GM19043 (cell line): ENCODE results near the gene TGFBR3.

Experiments used
- ATAC-seq: cut with Tn5 transposase; IDR thresholded peaks from one replicate; pipeline ENCODE4 v1.9.1; 2021; ENCODE audit warnings: low read depth; ENCODE audit not compliant: unreplicated experiment

TGFBR3 gene

GRCh38 chr1:91803847-91804545 is 82.0 kb downstream of the TGFBR3 start:
- peak; percentile 83 for ATAC-seq

GRCh38 chr1:91803123-91803522 is 82.8 kb downstream of the TGFBR3 start:
- ATAC-seq = no peak

DNA sequence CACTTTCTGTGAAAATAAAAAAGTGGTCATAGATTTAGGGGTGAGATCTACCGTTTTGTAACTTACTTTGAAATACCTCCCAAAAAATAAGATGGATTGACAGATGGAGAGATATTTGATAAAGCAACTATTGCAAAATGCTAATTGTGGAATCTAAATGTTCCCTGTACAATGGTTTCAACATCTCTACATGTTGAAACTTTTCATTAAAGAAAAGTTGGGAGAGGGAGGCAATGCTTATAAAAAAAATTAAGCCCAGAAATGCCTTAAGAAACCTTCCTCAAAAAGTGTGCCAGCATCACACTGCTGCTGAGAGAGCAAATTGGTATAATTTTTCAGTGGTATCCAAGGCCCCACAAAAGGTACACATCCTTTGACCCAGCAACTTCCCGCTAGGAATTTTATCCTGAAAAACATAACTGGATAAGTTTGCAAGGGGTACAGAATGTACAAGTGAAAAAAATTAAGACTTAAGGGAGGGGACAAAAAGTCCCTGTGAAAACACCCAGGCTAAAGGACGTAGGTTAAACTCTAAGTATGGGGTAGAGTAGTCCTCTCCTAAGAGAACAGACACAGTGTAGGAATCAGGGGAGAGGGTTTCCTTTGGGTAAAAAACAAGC is 84.3 kb downstream of the TGFBR3 start:
- no peak for ATAC-seq

DNA sequence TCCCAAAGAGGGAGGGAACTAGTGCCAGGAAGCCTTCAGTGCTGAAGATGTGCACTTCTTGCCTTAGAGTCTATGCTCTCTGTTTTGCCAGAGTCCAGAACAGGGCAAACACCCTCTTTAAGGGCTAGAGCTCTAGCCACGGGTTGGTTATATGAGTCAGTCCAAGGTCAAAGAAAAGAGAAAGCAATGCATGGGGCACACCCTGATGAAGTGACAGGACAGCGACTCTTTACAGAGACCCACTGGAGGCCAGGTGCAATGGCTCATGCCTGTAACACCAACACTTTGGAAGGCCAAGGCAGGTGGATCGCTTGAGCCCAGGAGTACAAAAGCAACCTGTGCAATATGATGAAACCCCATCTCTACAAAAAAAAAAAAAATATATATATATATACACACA is 86.1 kb downstream of the TGFBR3 start:
- no peak for ATAC-seq

- ATAC-seq = no peak
Measured at GRCh38 chr1:91799159-91799558, 86.8 kb downstream of the TGFBR3 start.

- no peak for ATAC-seq
Measured at GRCh38 chr1:91798740-91799139, 87.2 kb downstream of the TGFBR3 start.

GRCh38 chr1:91798241-91798648 is 87.7 kb downstream of the TGFBR3 start:
- ATAC-seq = no peak

DNA sequence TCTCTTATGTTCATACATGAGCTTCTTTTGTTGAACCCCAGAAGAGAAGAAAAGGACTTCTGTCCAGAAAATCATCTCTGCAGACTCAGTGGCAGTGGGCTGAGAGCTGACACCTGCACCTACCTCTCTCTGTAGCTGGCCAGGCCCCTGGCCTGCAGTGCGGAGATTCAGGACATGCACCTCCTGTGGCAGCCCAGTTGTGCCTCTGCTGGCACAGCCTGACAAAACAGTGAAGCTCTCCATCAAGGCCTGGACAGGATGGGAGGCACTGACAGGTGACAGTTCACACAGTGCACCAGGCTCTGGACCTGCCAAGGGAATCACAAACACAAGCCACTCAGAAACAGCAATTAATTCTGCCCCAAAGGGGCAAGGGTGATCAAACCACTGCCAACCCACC is 88.8 kb downstream of the TGFBR3 start:
- ATAC-seq = no peak

- no peak for ATAC-seq
Measured at GRCh38 chr1:91796390-91796654, 89.6 kb downstream of the TGFBR3 start.

- ATAC-seq = no peak
Measured at GRCh38 chr1:91795591-91796389, 90.2 kb downstream of the TGFBR3 start.

DNA sequence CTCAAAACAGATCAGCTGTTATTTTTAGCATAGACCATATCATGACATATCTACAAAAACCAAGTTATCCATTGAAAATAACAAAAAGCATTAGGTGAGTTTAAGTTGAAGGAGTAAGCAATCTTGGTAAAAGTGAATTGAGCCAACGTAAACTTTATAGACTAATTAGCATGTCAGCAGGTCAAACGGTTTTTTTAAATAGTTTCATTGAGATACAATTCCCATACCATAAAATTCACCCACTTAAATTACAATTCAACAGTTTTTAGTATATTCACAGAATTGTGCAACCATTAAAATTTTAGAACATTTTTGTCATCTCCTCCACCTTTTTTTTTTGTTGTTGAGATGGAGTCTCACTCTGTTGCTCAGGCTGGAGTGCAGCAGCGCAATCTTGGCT is 92.1 kb downstream of the TGFBR3 start:
- ATAC-seq = no peak

GRCh38 chr1:91793189-91793588 is 92.8 kb downstream of the TGFBR3 start:
- no peak for ATAC-seq

- ATAC-seq = no peak
Measured at GRCh38 chr1:91792489-91793071, 93.4 kb downstream of the TGFBR3 start.

- ATAC-seq = no peak
Measured at GRCh38 chr1:91791691-91792488, 94.1 kb downstream of the TGFBR3 start.

GRCh38 chr1:91791103-91791502 is 94.8 kb downstream of the TGFBR3 start:
- ATAC-seq = no peak

- ATAC-seq = no peak
Measured at GRCh38 chr1:91790392-91790791, 95.6 kb downstream of the TGFBR3 start.

GRCh38 chr1:91789273-91789997 is 96.5 kb downstream of the TGFBR3 start:
- ATAC-seq = no peak

DNA sequence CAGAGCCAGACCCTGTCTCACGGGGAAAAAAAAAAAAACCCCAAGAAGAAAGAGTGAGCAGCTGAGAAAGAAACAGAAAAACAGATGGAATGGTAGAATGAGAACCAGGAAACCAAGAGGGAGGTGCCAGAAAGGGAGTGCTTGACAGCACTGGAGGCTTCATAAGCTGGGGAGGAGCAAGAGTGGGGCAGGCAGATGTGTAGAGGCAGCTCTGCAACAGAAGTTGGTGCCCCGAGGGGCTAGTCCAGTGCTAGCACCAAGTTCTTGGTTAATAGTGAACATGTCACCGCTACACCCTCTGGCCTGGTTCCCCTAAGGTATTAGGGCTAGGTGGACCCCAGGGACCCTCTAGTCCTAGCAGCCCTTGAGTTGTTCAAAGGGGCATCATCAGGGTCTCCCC is 98.0 kb downstream of the TGFBR3 start:
- ATAC-seq = no peak

- ATAC-seq = no peak
Measured at GRCh38 chr1:91784616-91785015, 101.3 kb downstream of the TGFBR3 start.

GRCh38 chr1:91784191-91784590 is 101.8 kb downstream of the TGFBR3 start:
- ATAC-seq = no peak
